ENCODE measurements around the gene ZDHHC12. TPM values are rescaled to one million over a fixed set of nuclear protein-coding genes. Genes with fewer than 3 reads are reported as not detected.

ZDHHC12 gene
- total RNA-seq, 2 donors from 2014 or later, result 50.5 to 59.6 TPM

GRCh38 chr9:128684065-128684324 is 39.9 kb downstream of the ZDHHC12 start:
- peak overlapping the region; percentile 95 for H3K4me3 ChIP-seq (ENCODE audit: low read length)
- peaks cover 18% of the 10 kb centered on the region for H3K36me3 Mint-ChIP-seq (ENCODE audit: low read depth)
- DNase-seq, result no peak
- no peaks in the 10 kb centered on the region for H3K9me3 ChIP-seq (ENCODE audit: control insufficient read depth, low read length)
- TF ChIP-seq CTCF (conservative IDR thresholded peaks at IDR 0.05), result no peak
- no peaks in the 10 kb centered on the region for H3K27me3 Mint-ChIP-seq (ENCODE audit: insufficient read depth)
- H3K27ac ChIP-seq (ENCODE audit: low read depth, low read length), result peak overlapping the region; percentile 64
- peaks cover 6% of the 10 kb centered on the region for H3K9me3 Mint-ChIP-seq
- H3K4me1 ChIP-seq (ENCODE audit: control insufficient read depth, insufficient read depth, low read length), result peaks cover 11% of the 10 kb centered on the region
- H3K36me3 ChIP-seq (ENCODE audit: control insufficient read depth, insufficient read depth, low read length), result peaks cover 5% of the 10 kb centered on the region
- H3K4me3 Mint-ChIP-seq, result peak overlapping the region; percentile 95
- H3K27me3 ChIP-seq (ENCODE audit: control insufficient read depth, insufficient read depth, low read length, poor library complexity, severe bottlenecking), result no peaks in the 10 kb centered on the region
- H3K27ac Mint-ChIP-seq, result peak overlapping the region; percentile 98
- H3K9ac ChIP-seq (ENCODE audit: extremely low read depth, low read length, poor library complexity, severe bottlenecking), result peak overlapping the region; percentile 93
- WGBS, 2 experiments (ENCODE audit: insufficient coverage in 1 of 2, insufficient read length in 1 of 2), result 0% methylated on average over 3 of the region's 3 CpGs; no CpG with 5 or more reads in 1 of the 2 experiments
- H3K4me1 Mint-ChIP-seq, result peaks cover 40% of the 10 kb centered on the region

- H3K9ac ChIP-seq (ENCODE audit: extremely low read depth, low read length, poor library complexity, severe bottlenecking), result peak overlapping the region; percentile 93
- peaks cover 5% of the 10 kb centered on the region for H3K36me3 ChIP-seq (ENCODE audit: control insufficient read depth, insufficient read depth, low read length)
- peak overlapping the region; percentile 79 for H3K27ac ChIP-seq (ENCODE audit: low read depth, low read length)
- TF ChIP-seq CTCF (conservative IDR thresholded peaks at IDR 0.05), result no peak
- Mint-ChIP-seq H3K9me3 (peaks cover 6% of the 10 kb centered on the region), H3K4me3 (peak overlapping the region; percentile 95), H3K4me1 (peaks cover 40% of the 10 kb centered on the region), H3K27me3 (ENCODE audit: insufficient read depth) (no peaks in the 10 kb centered on the region), H3K36me3 (ENCODE audit: low read depth) (peaks cover 18% of the 10 kb centered on the region), H3K27ac (peak overlapping the region; percentile 98)
- WGBS, 2 experiments (ENCODE audit: insufficient coverage in 1 of 2, insufficient read length in 1 of 2), result 0% methylated on average over 14 to 21 of the region's 21 CpGs
- DNase-seq, result peak; percentile 97
- H3K4me1 ChIP-seq (ENCODE audit: control insufficient read depth, insufficient read depth, low read length), result peaks cover 11% of the 10 kb centered on the region
- peak overlapping the region; percentile 95 for H3K4me3 ChIP-seq (ENCODE audit: low read length)
- H3K27me3 ChIP-seq (ENCODE audit: control insufficient read depth, insufficient read depth, low read length, poor library complexity, severe bottlenecking), result no peaks in the 10 kb centered on the region
- H3K9me3 ChIP-seq (ENCODE audit: control insufficient read depth, low read length), result no peaks in the 10 kb centered on the region
Observed at GRCh38 chr9:128683340-128684064, 40.4 kb downstream of the ZDHHC12 start.

DNA sequence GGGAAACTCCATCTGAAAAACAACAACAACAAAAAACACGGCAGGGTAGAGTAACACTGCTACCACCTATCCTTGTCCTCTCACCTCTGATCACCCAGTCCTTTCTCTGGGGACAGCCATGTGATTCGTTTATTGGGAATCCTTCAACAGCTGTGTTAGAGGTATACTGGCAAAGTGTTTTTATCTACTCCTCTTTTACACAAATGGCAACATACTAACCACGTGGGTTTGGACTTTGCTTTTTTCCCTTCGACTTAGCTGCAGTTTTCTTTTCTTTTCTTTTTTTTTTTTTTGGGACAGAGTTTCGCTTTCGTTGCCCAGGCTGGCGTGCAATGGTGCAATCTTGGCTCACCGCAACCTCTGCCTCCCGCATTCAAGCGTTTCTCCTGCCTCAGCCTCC is 46.1 kb downstream of the ZDHHC12 start:
- no peaks in the 10 kb centered on the region for H3K27me3 Mint-ChIP-seq (ENCODE audit: insufficient read depth)
- WGBS, 2 experiments (ENCODE audit: insufficient coverage in 1 of 2, insufficient read length in 1 of 2), result 89 to 92% methylated on average over 9 to 10 of the region's 10 CpGs
- no peak overlapping the region for H3K4me3 Mint-ChIP-seq
- H3K9ac ChIP-seq (ENCODE audit: extremely low read depth, low read length, poor library complexity, severe bottlenecking), result no peak overlapping the region
- H3K4me3 ChIP-seq (ENCODE audit: low read length), result no peak overlapping the region
- H3K27ac Mint-ChIP-seq, result no peak overlapping the region
- H3K36me3 ChIP-seq (ENCODE audit: control insufficient read depth, insufficient read depth, low read length), result no peaks in the 10 kb centered on the region
- no peaks in the 10 kb centered on the region for H3K4me1 Mint-ChIP-seq
- TF ChIP-seq CTCF (conservative IDR thresholded peaks at IDR 0.05), result no peak
- peaks cover 3% of the 10 kb centered on the region for H3K36me3 Mint-ChIP-seq (ENCODE audit: low read depth)
- DNase-seq, result no peak
- H3K27ac ChIP-seq (ENCODE audit: low read depth, low read length), result no peak overlapping the region
- H3K4me1 ChIP-seq (ENCODE audit: control insufficient read depth, insufficient read depth, low read length), result no peaks in the 10 kb centered on the region
- H3K27me3 ChIP-seq (ENCODE audit: control insufficient read depth, insufficient read depth, low read length, poor library complexity, severe bottlenecking), result no peaks in the 10 kb centered on the region
- peaks cover under 1% of the 10 kb centered on the region for H3K9me3 Mint-ChIP-seq
- H3K9me3 ChIP-seq (ENCODE audit: control insufficient read depth, low read length), result no peaks in the 10 kb centered on the region
